GM12874 (cell line): ENCODE data around the gene WFIKKN2.
A peak's percentile ranks its signal among the peaks of the same experiment; 100 is the strongest.

Experiments
- TF ChIP-seq, protein P1 (sequence below): IDR thresholded peaks from 2 replicates; pipeline ENCODE4 v1.5.1; 2011; ENCODE audit warnings: low read depth, mild to moderate bottlenecking, control low read depth, low read length, moderate library complexity; ENCODE audit not compliant: insufficient read depth

The WFIKKN2 gene

DNA sequence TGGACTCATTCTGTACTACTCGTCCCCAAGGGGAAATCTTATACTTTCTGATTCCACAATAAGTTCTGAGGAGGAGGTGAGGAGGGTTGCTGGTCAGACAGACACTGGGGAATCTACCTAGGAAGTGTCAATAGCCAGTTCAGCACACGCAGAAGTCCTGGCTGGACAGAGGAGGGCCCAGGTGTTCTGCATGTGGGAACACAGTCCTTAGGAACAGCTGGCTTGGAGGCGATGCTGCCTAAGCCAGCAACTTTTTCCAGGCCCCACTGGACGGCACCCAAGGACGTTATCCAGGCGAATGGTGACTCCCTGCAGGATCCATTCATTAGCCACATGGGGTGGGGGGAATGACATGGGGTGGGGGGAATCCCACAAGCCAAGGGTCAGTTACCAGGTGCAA, 29.9 kb upstream of the WFIKKN2 start:
- TF ChIP-seq, protein P1, sequence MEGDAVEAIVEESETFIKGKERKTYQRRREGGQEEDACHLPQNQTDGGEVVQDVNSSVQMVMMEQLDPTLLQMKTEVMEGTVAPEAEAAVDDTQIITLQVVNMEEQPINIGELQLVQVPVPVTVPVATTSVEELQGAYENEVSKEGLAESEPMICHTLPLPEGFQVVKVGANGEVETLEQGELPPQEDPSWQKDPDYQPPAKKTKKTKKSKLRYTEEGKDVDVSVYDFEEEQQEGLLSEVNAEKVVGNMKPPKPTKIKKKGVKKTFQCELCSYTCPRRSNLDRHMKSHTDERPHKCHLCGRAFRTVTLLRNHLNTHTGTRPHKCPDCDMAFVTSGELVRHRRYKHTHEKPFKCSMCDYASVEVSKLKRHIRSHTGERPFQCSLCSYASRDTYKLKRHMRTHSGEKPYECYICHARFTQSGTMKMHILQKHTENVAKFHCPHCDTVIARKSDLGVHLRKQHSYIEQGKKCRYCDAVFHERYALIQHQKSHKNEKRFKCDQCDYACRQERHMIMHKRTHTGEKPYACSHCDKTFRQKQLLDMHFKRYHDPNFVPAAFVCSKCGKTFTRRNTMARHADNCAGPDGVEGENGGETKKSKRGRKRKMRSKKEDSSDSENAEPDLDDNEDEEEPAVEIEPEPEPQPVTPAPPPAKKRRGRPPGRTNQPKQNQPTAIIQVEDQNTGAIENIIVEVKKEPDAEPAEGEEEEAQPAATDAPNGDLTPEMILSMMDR, result no peak

DNA sequence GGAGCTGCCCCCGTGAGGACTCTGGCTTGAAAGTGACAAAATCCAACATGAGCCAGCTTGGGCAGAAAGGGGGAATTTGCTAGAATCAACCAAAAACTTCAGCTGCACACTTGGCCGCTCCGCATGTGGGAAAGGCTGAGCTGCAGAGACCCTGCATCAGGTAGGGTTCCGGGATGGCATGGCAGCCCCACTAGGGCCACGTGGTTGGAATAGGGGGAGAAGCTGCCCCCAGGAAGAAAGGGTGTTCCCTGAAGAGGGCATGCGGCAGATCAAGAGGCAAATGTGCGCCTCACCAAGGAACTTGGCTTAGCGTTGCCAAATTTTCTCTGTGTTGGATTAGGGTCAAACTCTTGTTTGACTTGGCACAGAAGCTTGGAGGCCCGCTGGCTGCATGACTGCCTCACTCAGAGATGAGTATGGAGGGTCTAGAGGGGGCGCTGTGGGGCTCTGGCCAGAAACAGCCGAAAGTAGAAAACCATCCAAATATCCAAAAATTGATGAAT, 29.2 kb upstream of the WFIKKN2 start:
- TF ChIP-seq, protein P1, result peak; percentile 25; the same call in 1 of the 2 replicates

DNA sequence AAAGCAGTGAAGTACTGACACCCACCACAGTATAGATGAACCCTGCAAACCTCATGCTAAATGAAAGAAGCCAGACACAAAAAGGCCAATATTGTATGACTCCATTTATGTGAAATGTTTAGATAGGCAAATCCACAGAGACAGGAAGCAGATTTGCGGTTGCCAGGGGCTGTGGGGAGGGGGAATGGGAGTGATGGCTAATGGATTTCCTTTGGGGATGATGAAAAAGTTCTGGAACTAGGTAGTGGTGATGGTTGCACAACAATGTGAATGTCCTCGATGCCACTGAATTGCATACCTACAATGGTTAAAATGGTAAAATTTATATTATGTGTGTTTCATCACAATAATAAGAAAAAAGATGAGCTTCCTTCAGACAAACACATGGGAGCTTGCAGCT, 28.4 kb upstream of the WFIKKN2 start:
- TF ChIP-seq, protein P1, result no peak

DNA sequence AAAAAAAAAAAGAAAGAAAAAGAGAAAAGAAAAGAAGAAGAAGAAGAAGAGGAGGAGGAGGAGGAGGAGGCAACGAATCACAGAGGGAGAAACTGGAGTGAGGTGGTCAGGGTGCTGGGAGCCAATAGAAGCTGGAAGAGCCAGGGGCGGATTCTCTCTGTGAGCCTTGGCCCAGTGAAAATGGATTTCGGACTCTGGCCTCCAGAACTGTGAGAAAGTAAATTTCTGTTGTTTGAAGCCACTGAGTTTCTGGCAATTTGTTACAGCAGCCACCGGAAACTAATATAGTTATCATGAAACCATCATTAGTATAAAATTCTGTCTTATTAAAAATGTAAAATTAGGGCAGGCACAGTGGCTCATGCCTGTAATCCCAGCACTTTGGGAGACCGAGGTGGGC, 27.7 kb upstream of the WFIKKN2 start:
- TF ChIP-seq, protein P1, result no peak

DNA sequence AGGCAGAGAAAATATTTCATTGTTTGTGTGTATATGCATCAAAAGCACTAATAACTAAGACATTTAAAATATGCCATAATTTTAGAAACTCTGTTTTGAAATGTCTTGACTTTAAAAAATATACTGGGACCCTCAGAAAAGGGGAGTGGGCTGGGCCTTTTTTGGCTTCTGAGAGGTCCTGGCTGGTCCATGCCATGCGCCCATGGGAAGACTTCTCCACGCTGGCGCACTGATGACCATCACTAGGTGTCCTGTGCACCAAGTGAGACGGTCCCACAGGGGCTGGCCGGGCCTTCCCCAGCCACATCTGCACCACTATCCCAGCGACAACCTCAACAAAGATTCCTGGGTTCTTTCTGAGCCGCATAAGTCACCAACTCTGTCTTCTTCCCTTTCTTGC, 27.0 kb upstream of the WFIKKN2 start:
- TF ChIP-seq, protein P1, result no peak

DNA sequence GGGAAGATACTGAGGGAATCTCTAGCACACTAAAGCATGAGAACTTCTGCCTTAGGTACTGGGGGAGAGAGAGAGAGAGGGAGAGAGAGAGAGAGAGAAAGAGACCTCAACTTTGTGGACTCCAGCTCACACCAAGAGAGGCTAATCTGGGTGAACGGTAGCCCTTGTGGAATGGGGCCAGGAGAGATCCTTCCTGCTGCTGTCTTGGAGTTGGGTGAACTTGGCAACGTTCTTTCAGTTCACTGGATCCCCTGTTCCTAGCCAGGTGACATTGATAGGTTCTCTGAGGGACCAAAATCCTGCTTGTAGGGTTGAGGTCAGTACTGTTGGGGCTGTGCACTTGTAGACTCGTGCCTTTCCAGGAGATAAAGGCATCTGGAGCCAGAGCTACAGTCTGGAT, 26.5 kb upstream of the WFIKKN2 start:
- TF ChIP-seq, protein P1, result no peak

DNA sequence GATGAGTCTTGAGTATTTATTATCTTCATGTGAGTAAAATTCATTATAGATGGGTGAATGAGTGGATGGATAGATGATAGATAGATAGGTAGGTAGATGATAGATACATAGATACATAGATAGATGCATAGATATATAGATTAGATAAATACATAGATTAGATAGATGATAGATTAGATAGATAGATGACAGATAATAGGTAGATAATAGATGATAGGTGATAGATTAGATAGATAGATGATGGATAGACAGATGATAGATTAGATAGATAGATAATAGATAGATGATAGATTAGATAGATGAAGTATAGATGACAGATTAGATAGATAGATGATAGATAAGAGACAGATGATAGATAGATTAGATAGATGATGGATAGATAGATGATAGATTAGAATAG, 21.8 kb upstream of the WFIKKN2 start:
- TF ChIP-seq, protein P1, result no peak

DNA sequence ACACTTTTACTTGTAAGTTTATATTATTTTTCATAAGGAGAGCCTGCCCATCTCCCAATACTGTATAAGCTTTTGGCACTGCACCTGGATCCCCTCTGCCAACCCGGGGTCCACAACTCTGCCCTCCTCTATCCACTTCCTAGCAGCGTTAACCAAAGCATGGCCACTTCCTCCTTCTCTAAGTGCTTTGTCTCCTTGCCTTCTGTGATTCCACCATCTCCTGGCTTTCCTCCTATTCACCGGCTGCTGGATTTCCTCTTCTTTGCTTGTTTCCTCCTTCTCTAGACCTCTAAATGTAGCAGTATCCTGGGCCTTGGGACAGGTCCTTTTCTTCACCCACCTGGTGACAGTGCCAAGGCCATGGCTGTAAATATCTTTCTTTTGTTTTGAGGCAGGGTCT, 20.0 kb upstream of the WFIKKN2 start:
- TF ChIP-seq, protein P1, result no peak
